K562 (cell line): ENCODE results near the gene LMOD1. TPM values are rescaled to one million over a fixed set of nuclear protein-coding genes. Genes with fewer than 3 reads are reported as not detected.

Experiments
- ASH1L ChIP-seq: fragments of 450-650 bp; IDR thresholded peaks from 2 replicates; pipeline ENCODE4 v1.6.1; 2018; ENCODE audit warnings: borderline replicate concordance, mild to moderate bottlenecking, low read depth; ENCODE audit not compliant: partially characterized antibody
- CTCF ChIP-seq, 3 experiments: IDR thresholded peaks in 2 of 3; conservative IDR thresholded peaks in 1 of 3; 2 replicates each; pipeline ENCODE4 v1.5.1; 2011 to 2012; ENCODE audit warnings: low read length in 3 of 3, mild to moderate bottlenecking in 3 of 3, control low read depth in 2 of 3, improper control_type of control experiment in 1 of 3, inconsistent platforms in 1 of 3, low read depth in 1 of 3, mixed read lengths in 1 of 3, moderate library complexity in 1 of 3; ENCODE audit not compliant: insufficient read depth in 2 of 3
- DMBX1 ChIP-seq: fragments of 250-450 bp; sonication (Bioruptor Pico); IDR thresholded peaks from 2 replicates; pipeline ENCODE4 v1.8.0; 2022; ENCODE audit warnings: inconsistent platforms, mild to moderate bottlenecking, moderate library complexity, borderline replicate concordance
- DPF2 ChIP-seq: fragments of 450-650 bp; IDR thresholded peaks from 2 replicates; pipeline ENCODE4 v1.6.1; 2016
- FOSL1 ChIP-seq: fragments of 200-800 bp; sonication (Bioruptor generic); conservative IDR thresholded peaks from 2 replicates; pipeline ENCODE4 v1.6.1; 2016; ENCODE audit warnings: missing genetic modification characterization, missing compliant biosample characterization
- GATAD2A ChIP-seq: fragments of 450-650 bp; IDR thresholded peaks from 2 replicates; pipeline ENCODE4 v1.6.1; 2017
- MNT ChIP-seq, 2 experiments: fragments of 450-650 bp; conservative IDR thresholded peaks; 2 replicates each; pipeline ENCODE4 v1.6.1; 2017; ENCODE audit warnings: mild to moderate bottlenecking in 2 of 2, moderate library complexity in 2 of 2
- NKRF ChIP-seq: fragments of 450-650 bp; IDR thresholded peaks from 2 replicates; pipeline ENCODE4 v1.6.1; 2016; ENCODE audit warnings: borderline replicate concordance
- SFPQ ChIP-seq: fragments of 200-400 bp; formaldehyde crosslinking; IDR thresholded peaks from 2 replicates; pipeline ENCODE4 v1.6.1; 2017; ENCODE audit warnings: mild to moderate bottlenecking, low read depth, low read length, moderate library complexity
- SMARCB1 ChIP-seq: IDR thresholded peaks from 2 replicates; pipeline ENCODE4 v1.6.1; 2011; ENCODE audit warnings: improper control_type of control experiment, low read depth; ENCODE audit not compliant: insufficient read length
- YY1 ChIP-seq, 3 experiments: IDR thresholded peaks; 2 replicates each; pipeline ENCODE4 v1.6.1; 2011; ENCODE audit warnings: low read length in 2 of 3, mild to moderate bottlenecking in 2 of 3, moderate library complexity in 2 of 3, borderline replicate concordance in 1 of 3, control low read depth in 1 of 3, low read depth in 1 of 3; ENCODE audit not compliant: insufficient read depth in 3 of 3, insufficient replicate concordance in 2 of 3, control insufficient read depth in 1 of 3, insufficient read length in 1 of 3; ENCODE audit errors: extremely low read depth in 1 of 3
- ZBTB33 ChIP-seq: sonication (generic); formaldehyde crosslinking; IDR thresholded peaks from 2 replicates; pipeline ENCODE4 v1.8.1; 2023; ENCODE audit warnings: mild to moderate bottlenecking, missing genetic modification reagents
- ZNF24 ChIP-seq: fragments of 450-650 bp; IDR thresholded peaks from 2 replicates; pipeline ENCODE4 v1.6.1; 2016
- ZNF586 ChIP-seq: fragments of 450-650 bp; formaldehyde crosslinking; conservative IDR thresholded peaks from 2 replicates; pipeline ENCODE4 v1.4.0; 2020; ENCODE audit warnings: mild to moderate bottlenecking, moderate library complexity
- ZNF695 ChIP-seq: fragments of 450-650 bp; formaldehyde crosslinking; IDR thresholded peaks from 2 replicates; pipeline ENCODE4 v1.4.0; 2020; ENCODE audit warnings: mild to moderate bottlenecking, moderate library complexity
- polyA plus RNA-seq, 8 experiments: library from polyadenylated mRNA; depleted of rRNA in 4 of 8; stranded (reverse) in 5 of 8; unstranded in 3 of 8; fragments of >200 nt; fragmentation: Nextera tagmentation in 2 of 8; fragmentation: Illumina TruSeq in 1 of 8; extraction: Ambion mirVana in 2 of 8; extraction: Trizol in 1 of 8; gene quantifications; 2 replicates each; pipeline versions ENCODE4 v1.2.1 to v1.2.3, GENCODE V29; 2011 to 2014; ENCODE audit warnings: inconsistent platforms in 1 of 8, missing spikeins in 1 of 8
- total RNA-seq, 7 experiments: library from RNA; depleted of rRNA in 6 of 7; stranded (reverse); fragments of >200 nt in 6 of 7; fragmentation: Illumina TruSeq in 2 of 7; extraction: Trizol in 2 of 7; gene quantifications; 2 replicates each; pipeline versions ENCODE4 v1.2.1 to v1.2.3, GENCODE V29; 2011 to 2021; ENCODE audit warnings: low replicate concordance in 1 of 7

Gene LMOD1
- total and polyA plus RNA-seq, 9 of the 15 experiments (the other 6 are each of a cell fraction or from before 2014, with no cell fraction given), result 0.03 to 0.54 (median 0.38) TPM; not detected in 1

GRCh38 chr1:201941420-201942128 is 4.8 kb downstream of the LMOD1 start (continued):
- TF ChIP-seq FOSL1 (tag), result 0 out of 2 replicates have a peak, but pooled peaks have one; percentile 12
- no peak; the same call in 1 of the 2 replicates for TF ChIP-seq DMBX1
- TF ChIP-seq YY1 (IDR thresholded peaks at IDR 0.05; ENCODE audit: borderline replicate concordance in 1 of 3, control insufficient read depth in 1 of 3, extremely low read depth in 1 of 3, insufficient read depth in 3 of 3, insufficient read length in 1 of 3, insufficient replicate concordance in 2 of 3, low read depth in 1 of 3, low read length in 2 of 3), result peak in 2 of 3 experiments; percentile 51 to 60
- TF ChIP-seq ASH1L, result no peak
- TF ChIP-seq MNT (conservative IDR thresholded peaks at IDR 0.05), result peak in 1 of 2 experiments; percentile 26; a peak in 1 of 4 replicates
- TF ChIP-seq ZBTB33 (CRISPR knock-in tag), result no peak
- TF ChIP-seq ZNF586, result no peak
- peak; percentile 81 for TF ChIP-seq DPF2
- TF ChIP-seq NKRF, result no peak
- no peak for TF ChIP-seq SMARCB1
- 0 out of 6 replicates have a peak, but pooled peaks of 1 of the 3 experiments have one; percentile 26 for TF ChIP-seq CTCF (IDR thresholded peaks at IDR 0.05 in 2 of 3, conservative IDR thresholded peaks at IDR 0.05 in 1 of 3; ENCODE audit: insufficient read depth in 2 of 3, low read depth in 1 of 3, low read length in 3 of 3)
- TF ChIP-seq GATAD2A, result peak; percentile 92
- TF ChIP-seq ZNF24, result no peak
- no peak for TF ChIP-seq ZNF695 (CRISPR knock-in tag)
- no peak for TF ChIP-seq SFPQ
